GM19239 (cell line): ENCODE results near the gene STAT5B.
"Not testable (repeated sequence)": the region's sequence is repeated elsewhere in the genome, so short reads cannot be mapped to it uniquely, and the experiment has no call there.

Experiments
- DNase-seq: peaks from one replicate; pipeline ENCODE4 v3.0.0; 2011; ENCODE audit warnings: low spot score; ENCODE audit not compliant: insufficient read length
- FAIRE-seq: peaks from 2 replicates; lab custom pipeline; 2011; peaks lifted over from hg19 to GRCh38; lab: Jason Lieb, UNC

Gene STAT5B

GRCh38 chr17:42307362-42307927 is 31.3 kb upstream of the STAT5B start:
- DNase-seq (no peak), FAIRE-seq (no peak)

- DNase-seq (no peak), FAIRE-seq (no peak)
These were observed 30.1 kb upstream of the STAT5B start for GRCh38 chr17:42306385-42306667.

- FAIRE-seq, result no peak
- DNase-seq, result no peak
These were observed 29.6 kb upstream of the STAT5B start for GRCh38 chr17:42305543-42306384.

GRCh38 chr17:42305031-42305330 is 28.8 kb upstream of the STAT5B start:
- not testable (repeated sequence) for DNase-seq, FAIRE-seq

- DNase-seq (no peak), FAIRE-seq (no peak)
These were observed 28.2 kb upstream of the STAT5B start for GRCh38 chr17:42304187-42305030.

- DNase-seq (no peak), FAIRE-seq (no peak)
These were observed 27.5 kb upstream of the STAT5B start for GRCh38 chr17:42303694-42304093.

GRCh38 chr17:42301022-42301421 is 24.8 kb upstream of the STAT5B start:
- no peak for FAIRE-seq
- no peak for DNase-seq

GRCh38 chr17:42299913-42300312 is 23.7 kb upstream of the STAT5B start:
- DNase-seq, FAIRE-seq: not testable (repeated sequence)

- not testable (repeated sequence) for FAIRE-seq, DNase-seq
These were observed 23.2 kb upstream of the STAT5B start for GRCh38 chr17:42299361-42299760.

GRCh38 chr17:42297775-42298174 is 21.6 kb upstream of the STAT5B start:
- not testable (repeated sequence) for FAIRE-seq, DNase-seq

GRCh38 chr17:42296012-42296411 is 19.8 kb upstream of the STAT5B start:
- DNase-seq, result no peak
- no peak for FAIRE-seq

- FAIRE-seq (no peak), DNase-seq (no peak)
These were observed 18.5 kb upstream of the STAT5B start for GRCh38 chr17:42294469-42295398.

- no peak for DNase-seq
- FAIRE-seq, result no peak
These were observed 14.9 kb upstream of the STAT5B start for GRCh38 chr17:42291129-42291528.

- DNase-seq (no peak), FAIRE-seq (no peak)
These were observed 14.4 kb upstream of the STAT5B start for GRCh38 chr17:42290577-42290976.

GRCh38 chr17:42289611-42290181 is 13.5 kb upstream of the STAT5B start:
- FAIRE-seq (no peak), DNase-seq (no peak)

- peak; percentile 95 for FAIRE-seq
These were observed 12.8 kb upstream of the STAT5B start for GRCh38 chr17:42288803-42289610.

GRCh38 chr17:42287977-42288802 is 12.0 kb upstream of the STAT5B start, which contains the start of gene STAT5A:
STAT5A (plus strand) TSS chr17:42288498; CDS start chr17:42289412, 914 bp downstream.
- DNase-seq (peak; percentile 76), FAIRE-seq (peak; percentile 80)

More at GRCh38 chr17:42288803-42289610, 12.8 kb upstream of the STAT5B start:
- no peak for DNase-seq
